GM23248 (cell line): ENCODE results near the gene DEF6. TPM values are rescaled to one million over a fixed set of nuclear protein-coding genes. Genes with fewer than 3 reads are reported as not detected.
A peak's percentile ranks its signal among the peaks of the same experiment; 100 is the strongest.

ENCODE experiments used
- DNase-seq: peaks from one replicate; pipeline ENCODE4 v3.0.0-alpha.2; 2015
- H2AFZ ChIP-seq: fragments of 200-600 bp; sonication (generic); 2 replicates; pipeline ENCODE4 v1.6.1; 2016; ENCODE audit warnings: antibody characterized with exemption
- H3F3A ChIP-seq: fragments of 200-600 bp; sonication (generic); 2 replicates; pipeline ENCODE4 v1.6.1; 2016; ENCODE audit warnings: mild to moderate bottlenecking, antibody characterized with exemption, mixed run types; ENCODE audit not compliant: insufficient read depth
- H3K27ac ChIP-seq: fragments of 200-600 bp; sonication (generic); 2 replicates; pipeline ENCODE4 v1.5.1; 2016; ENCODE audit warnings: mild to moderate bottlenecking
- H3K27me3 ChIP-seq: fragments of 200-600 bp; sonication (generic); replicated peaks from 2 replicates; pipeline ENCODE4 v1.6.1; 2016; ENCODE audit warnings: mild to moderate bottlenecking; ENCODE audit not compliant: insufficient read depth
- H3K36me3 ChIP-seq: fragments of 200-600 bp; sonication (generic); 2 replicates; pipeline ENCODE4 v1.6.1; 2016; ENCODE audit warnings: low read depth, mild to moderate bottlenecking
- H3K4me1 ChIP-seq: fragments of 200-600 bp; sonication (generic); 2 replicates; pipeline ENCODE4 v1.6.1; 2016; ENCODE audit warnings: mild to moderate bottlenecking; ENCODE audit not compliant: insufficient read depth
- H3K4me2 ChIP-seq: fragments of 200-600 bp; sonication (generic); one replicate; pipeline ENCODE4 v1.6.1; 2016; ENCODE audit warnings: mild to moderate bottlenecking; ENCODE audit not compliant: unreplicated experiment
- H3K4me3 ChIP-seq: fragments of 200-600 bp; sonication (generic); 2 replicates; pipeline ENCODE4 v1.5.1; 2016; ENCODE audit warnings: mild to moderate bottlenecking
- H3K79me2 ChIP-seq: fragments of 200-600 bp; sonication (generic); 2 replicates; pipeline ENCODE4 v1.6.1; 2016; ENCODE audit warnings: mild to moderate bottlenecking; ENCODE audit not compliant: insufficient read depth
- H3K9ac ChIP-seq: fragments of 200-600 bp; sonication (generic); 2 replicates; pipeline ENCODE4 v1.6.1; 2016; ENCODE audit warnings: mild to moderate bottlenecking
- H3K9me2 ChIP-seq: fragments of 200-600 bp; sonication (generic); 2 replicates; pipeline ENCODE4 v1.6.1; 2016; ENCODE audit warnings: mixed run types, mild to moderate bottlenecking, moderate library complexity; ENCODE audit not compliant: insufficient read depth
- H3K9me3 ChIP-seq: fragments of 200-600 bp; sonication (generic); one replicate; pipeline ENCODE4 v1.6.1; 2017; ENCODE audit warnings: low read depth
- H4K20me1 ChIP-seq: fragments of 200-600 bp; sonication (generic); 2 replicates; pipeline ENCODE4 v1.6.0; 2016; ENCODE audit not compliant: insufficient read depth
- EZH2 ChIP-seq: fragments of 200-600 bp; sonication (generic); IDR thresholded peaks from 2 replicates; pipeline ENCODE4 v1.6.1; 2018; ENCODE audit warnings: antibody characterized with exemption, mild to moderate bottlenecking; ENCODE audit not compliant: insufficient read depth, poor library complexity, severe bottlenecking
- EZH2phosphoT487 ChIP-seq: fragments of 200-600 bp; sonication (generic); IDR thresholded peaks from 2 replicates; pipeline ENCODE4 v1.6.1; 2018; ENCODE audit warnings: antibody characterized with exemption, moderate library complexity, mild to moderate bottlenecking, low read depth; ENCODE audit not compliant: insufficient read depth
- WGBS, 2 experiments: methylation state at CpG; one replicate each; pipeline ENCODE4 v1.1.6; 2015 to 2017; ENCODE audit warnings: low lambda C conversion rate in 2 of 2, low coverage in 1 of 2; ENCODE audit errors: missing lambda C conversion rate in 2 of 2; 5-methylcytosine and 5-hydroxymethylcytosine counted together
- in situ Hi-C: fragments of 300-500 bp; cut with MboI; formaldehyde crosslinking; loops from 2 replicates; pipeline ENCODE4 v1.15.0; 2020
- polyA plus RNA-seq: library from polyadenylated mRNA; unstranded; fragments of >200 nt; fragmentation: Nextera tagmentation; extraction: Ambion mirVana; gene quantifications from 2 replicates; pipeline ENCODE4 v1.2.1, GENCODE V29; 2016
- total RNA-seq: library from RNA; depleted of rRNA; stranded (reverse); fragments of >200 nt; shearing (Covaris generic); gene quantifications from 2 replicates; pipeline ENCODE4 v1.2.3, GENCODE V29; 2014

Gene DEF6
- total and polyA plus RNA-seq, 2 experiments from 2014 or later: 1.7 to 2.6 TPM

DNA sequence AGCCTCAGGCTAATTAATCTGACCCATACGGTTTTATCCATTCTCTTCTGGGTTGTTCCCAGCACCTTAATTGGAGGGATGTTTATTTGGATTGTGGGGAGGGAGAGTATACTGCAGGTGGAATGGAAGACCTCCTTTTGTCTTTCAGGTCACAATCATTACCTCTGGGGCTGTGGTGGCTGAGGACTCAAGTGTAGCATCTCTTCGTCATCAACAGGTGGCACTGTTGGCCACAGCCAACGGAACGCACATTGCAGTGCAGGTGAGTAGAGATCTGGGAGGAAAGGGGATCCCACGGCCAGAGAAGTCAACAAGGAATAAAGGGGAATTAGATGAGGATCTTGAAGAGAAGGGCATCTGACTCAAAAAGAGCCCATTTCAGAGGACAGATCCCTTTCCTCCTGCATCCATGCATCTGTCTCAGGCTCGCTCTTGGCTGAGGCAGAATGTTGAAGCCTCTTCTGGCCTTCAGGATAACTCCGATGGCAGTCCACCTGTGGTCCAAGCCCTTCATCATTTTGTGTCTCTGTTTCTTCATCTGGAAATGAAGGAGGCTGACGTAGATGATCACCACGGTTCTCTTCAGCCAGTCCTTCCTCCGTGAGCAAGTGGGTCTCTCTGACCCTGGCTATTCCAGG lies 3.2 kb upstream of the DEF6 start:
- H3K9me3 ChIP-seq: no peaks in the 10 kb centered on the region
- peak; percentile 49 for DNase-seq
- H4K20me1 ChIP-seq: no peaks in the 10 kb centered on the region
- 0 out of 2 replicates have a peak, but pooled peaks cover 3% of the 10 kb centered on the region for H3F3A ChIP-seq
- H3K9me2 ChIP-seq: no peaks in the 10 kb centered on the region
- no peaks in the 10 kb centered on the region for H3K27me3 ChIP-seq
- no peak overlapping the region for H3K27ac ChIP-seq
- H3K79me2 ChIP-seq: no peaks in the 10 kb centered on the region
- no peak overlapping the region for H3K9ac ChIP-seq
- TF ChIP-seq EZH2 (no peak), EZH2phosphoT487 (no peak)
- in situ Hi-C loops: no loop called here
- H3K4me3 ChIP-seq: no peak overlapping the region
- H2AFZ ChIP-seq: no peak overlapping the region
- no peak overlapping the region for H3K4me2 ChIP-seq
- H3K4me1 ChIP-seq: no peaks in the 10 kb centered on the region; the same call in 1 of the 2 replicates
- WGBS, 2 experiments: 67 to 73% methylated on average over 10 of the region's 10 CpGs
- peaks cover 9% of the 10 kb centered on the region; the same call in 1 of the 2 replicates for H3K36me3 ChIP-seq

DNA sequence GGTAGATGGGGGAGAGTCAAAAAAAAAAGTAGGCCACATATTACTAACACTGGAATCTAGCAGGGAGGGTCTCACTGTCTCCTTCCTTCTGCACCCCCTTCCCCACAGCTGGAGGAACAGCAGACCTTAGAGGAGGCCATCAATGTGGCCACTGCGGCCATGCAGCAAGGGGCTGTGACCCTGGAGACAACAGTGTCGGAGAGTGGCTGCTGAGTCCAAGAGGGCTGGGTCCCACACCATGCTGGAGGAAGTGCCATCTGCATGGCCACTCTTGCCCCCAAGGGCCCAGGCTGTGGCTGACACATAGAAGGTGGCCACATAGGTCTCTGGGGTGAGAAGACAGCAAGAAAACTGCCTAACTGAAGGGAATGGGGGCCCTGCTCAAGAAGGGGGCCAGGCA lies 2.6 kb upstream of the DEF6 start:
- H3K9me2 ChIP-seq: no peaks in the 10 kb centered on the region

DNA sequence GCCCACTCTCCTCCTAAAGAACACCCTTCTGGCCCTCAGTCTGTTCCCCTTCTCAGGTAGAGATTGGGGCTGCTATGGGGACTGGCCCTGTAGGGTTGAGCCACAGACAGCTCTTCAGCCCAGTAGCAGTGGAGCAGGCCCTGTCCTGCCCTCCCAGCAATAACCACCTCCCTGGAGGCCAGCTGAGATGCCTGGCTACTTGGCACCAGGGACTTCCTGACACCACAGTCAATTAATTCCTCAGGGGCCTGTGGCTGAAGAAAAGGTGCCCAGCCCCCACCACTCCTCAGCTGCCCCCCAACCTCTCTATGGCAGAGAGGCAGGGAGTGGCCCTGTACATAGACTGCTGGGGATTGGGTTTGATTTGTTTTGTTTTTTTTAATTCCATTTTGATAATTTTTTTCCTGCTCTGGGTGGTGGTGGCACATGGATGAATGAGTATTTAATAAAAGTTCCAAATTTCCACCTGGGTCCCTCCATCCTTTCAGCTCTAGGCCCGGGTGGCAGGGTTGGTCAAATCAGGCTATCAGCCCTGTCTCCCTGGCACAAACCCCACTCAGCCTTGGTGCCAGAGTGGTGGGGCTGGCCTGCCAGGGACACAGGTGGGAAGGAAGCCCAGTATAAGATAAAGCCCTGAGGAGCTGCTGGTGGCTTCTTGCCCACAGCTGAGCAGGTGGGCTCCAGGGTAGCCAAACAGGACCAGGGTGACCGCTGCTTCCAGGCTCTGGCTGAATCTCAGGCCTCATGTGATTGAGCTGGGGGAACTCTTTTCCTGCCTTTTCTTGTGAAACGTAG lies 1.9 kb upstream of the DEF6 start:
- peaks cover 4% of the 10 kb centered on the region; the same call in 1 of the 2 replicates for H3K36me3 ChIP-seq
- no peak overlapping the region for H3K4me2 ChIP-seq
- H3K27ac ChIP-seq: no peak overlapping the region
- no peak overlapping the region for H2AFZ ChIP-seq
- H3K79me2 ChIP-seq: no peaks in the 10 kb centered on the region
- WGBS, 2 experiments: 59 to 62% methylated on average over 3 of the region's 3 CpGs
- in situ Hi-C loops: no loop called here
- H3K9me3 ChIP-seq: no peaks in the 10 kb centered on the region
- no peak overlapping the region for H3K4me3 ChIP-seq
- no peak for TF ChIP-seq EZH2
- no peak for TF ChIP-seq EZH2phosphoT487
- H3F3A ChIP-seq: 0 out of 2 replicates have a peak, but pooled peaks cover 3% of the 10 kb centered on the region
- no peaks in the 10 kb centered on the region for H4K20me1 ChIP-seq
- no peaks in the 10 kb centered on the region; the same call in 1 of the 2 replicates for H3K4me1 ChIP-seq
- no peaks in the 10 kb centered on the region for H3K9me2 ChIP-seq
- H3K27me3 ChIP-seq: no peaks in the 10 kb centered on the region
- DNase-seq: no peak
- no peak overlapping the region for H3K9ac ChIP-seq

More for the DNA sequence above, 2.6 kb upstream of the DEF6 start:
- no peak overlapping the region for H3K9ac ChIP-seq
- H3F3A ChIP-seq: 0 out of 2 replicates have a peak, but pooled peaks cover 3% of the 10 kb centered on the region
- no peak overlapping the region for H3K4me2 ChIP-seq
- TF ChIP-seq EZH2phosphoT487 (no peak), EZH2 (no peak)
- DNase-seq: no peak
- H3K9me3 ChIP-seq: no peaks in the 10 kb centered on the region
- H2AFZ ChIP-seq: no peak overlapping the region
- no peak overlapping the region for H3K27ac ChIP-seq
- no peak overlapping the region for H3K4me3 ChIP-seq
- no peaks in the 10 kb centered on the region for H4K20me1 ChIP-seq
- WGBS, 2 experiments: 82 to 84% methylated on average over 2 of the region's 2 CpGs
- H3K36me3 ChIP-seq: peaks cover 9% of the 10 kb centered on the region; the same call in 1 of the 2 replicates
- no peaks in the 10 kb centered on the region; the same call in 1 of the 2 replicates for H3K4me1 ChIP-seq
- in situ Hi-C loops: no loop called here
- no peaks in the 10 kb centered on the region for H3K27me3 ChIP-seq
- H3K79me2 ChIP-seq: no peaks in the 10 kb centered on the region

DNA sequence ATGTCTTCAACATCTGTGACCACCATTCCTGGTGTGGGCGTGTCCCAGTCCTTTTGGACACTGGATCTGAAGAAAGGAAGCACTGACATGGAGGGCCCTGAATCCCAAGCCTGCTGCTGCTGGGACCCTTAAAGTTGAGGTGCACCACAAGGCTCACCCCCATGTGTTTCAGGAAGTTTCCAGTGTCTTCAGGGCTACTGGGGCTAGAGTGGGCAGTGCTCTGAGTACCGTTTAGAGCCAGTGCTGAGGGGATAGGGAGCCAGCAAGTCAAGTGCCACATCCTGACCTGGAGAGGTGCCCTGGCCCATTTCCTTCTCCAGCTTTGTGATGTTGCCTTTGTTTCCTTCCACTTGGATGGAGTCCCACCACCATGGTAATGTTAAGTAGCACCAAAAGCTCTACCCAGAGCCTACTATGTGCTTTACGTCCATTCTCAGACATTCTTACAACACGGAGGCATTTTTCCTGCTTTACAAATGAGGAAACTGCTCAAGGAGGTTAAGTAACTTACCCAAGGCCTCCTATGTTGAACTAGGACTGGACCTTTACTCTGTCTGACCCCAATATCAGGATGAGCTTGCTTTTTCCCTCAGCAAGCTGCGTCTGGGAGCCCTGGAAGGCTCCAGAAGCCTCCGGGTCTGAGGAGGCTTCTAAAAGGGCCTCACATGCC lies 552 bp upstream of the DEF6 start:
- WGBS, 2 experiments: 42 to 48% methylated on average over 6 of the region's 6 CpGs
- H3K9me3 ChIP-seq: no peaks in the 10 kb centered on the region
- H3K9me2 ChIP-seq: no peaks in the 10 kb centered on the region
- no peak overlapping the region for H3K4me2 ChIP-seq
- H3K9ac ChIP-seq: peak overlapping the region; percentile 60; the same call in 1 of the 2 replicates
- no peaks in the 10 kb centered on the region for H4K20me1 ChIP-seq
- H3K36me3 ChIP-seq: 0 out of 2 replicates have a peak, but pooled peaks cover 4% of the 10 kb centered on the region
- peak overlapping the region; percentile 81 for H2AFZ ChIP-seq
- no peaks in the 10 kb centered on the region for H3K79me2 ChIP-seq
- H3K4me1 ChIP-seq: no peaks in the 10 kb centered on the region; the same call in 1 of the 2 replicates
- no peak overlapping the region for H3K27ac ChIP-seq
- TF ChIP-seq EZH2phosphoT487 (no peak), EZH2 (no peak)
- in situ Hi-C loops: no loop called here
- no peak for DNase-seq
- H3K27me3 ChIP-seq: no peaks in the 10 kb centered on the region
- 0 out of 2 replicates have a peak, but pooled peaks cover 3% of the 10 kb centered on the region for H3F3A ChIP-seq
- H3K4me3 ChIP-seq: peak overlapping the region; percentile 59; the same call in 1 of the 2 replicates
